ENCODE data around the gene NQO2. TPM values are rescaled to one million over a fixed set of nuclear protein-coding genes. Genes with fewer than 3 reads are reported as not detected.

Gene NQO2
- total and polyA plus RNA-seq, 2 experiments from 2014 or later: 38.7 to 103 TPM

- H3K9me3 ChIP-seq (ENCODE audit: low read depth): no peaks in the 10 kb centered on the region
- peaks cover 19% of the 10 kb centered on the region for H3K4me1 ChIP-seq (ENCODE audit: low read depth)
- H3K27ac ChIP-seq: no peak overlapping the region
- no peaks in the 10 kb centered on the region for H3K36me3 ChIP-seq
- TF ChIP-seq, protein P1, sequence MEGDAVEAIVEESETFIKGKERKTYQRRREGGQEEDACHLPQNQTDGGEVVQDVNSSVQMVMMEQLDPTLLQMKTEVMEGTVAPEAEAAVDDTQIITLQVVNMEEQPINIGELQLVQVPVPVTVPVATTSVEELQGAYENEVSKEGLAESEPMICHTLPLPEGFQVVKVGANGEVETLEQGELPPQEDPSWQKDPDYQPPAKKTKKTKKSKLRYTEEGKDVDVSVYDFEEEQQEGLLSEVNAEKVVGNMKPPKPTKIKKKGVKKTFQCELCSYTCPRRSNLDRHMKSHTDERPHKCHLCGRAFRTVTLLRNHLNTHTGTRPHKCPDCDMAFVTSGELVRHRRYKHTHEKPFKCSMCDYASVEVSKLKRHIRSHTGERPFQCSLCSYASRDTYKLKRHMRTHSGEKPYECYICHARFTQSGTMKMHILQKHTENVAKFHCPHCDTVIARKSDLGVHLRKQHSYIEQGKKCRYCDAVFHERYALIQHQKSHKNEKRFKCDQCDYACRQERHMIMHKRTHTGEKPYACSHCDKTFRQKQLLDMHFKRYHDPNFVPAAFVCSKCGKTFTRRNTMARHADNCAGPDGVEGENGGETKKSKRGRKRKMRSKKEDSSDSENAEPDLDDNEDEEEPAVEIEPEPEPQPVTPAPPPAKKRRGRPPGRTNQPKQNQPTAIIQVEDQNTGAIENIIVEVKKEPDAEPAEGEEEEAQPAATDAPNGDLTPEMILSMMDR (IDR thresholded peaks at IDR 0.05; ENCODE audit: low read depth, low read length): no peak
- H3K27me3 ChIP-seq: no peaks in the 10 kb centered on the region
- DNase-seq (ENCODE audit: low read depth in 1 of 2, low spot score in 1 of 2): no peak
- no peak overlapping the region for H3K4me3 ChIP-seq
Measured at GRCh38 chr6:2976060-2976459, 23.6 kb upstream of the NQO2 start.

DNA sequence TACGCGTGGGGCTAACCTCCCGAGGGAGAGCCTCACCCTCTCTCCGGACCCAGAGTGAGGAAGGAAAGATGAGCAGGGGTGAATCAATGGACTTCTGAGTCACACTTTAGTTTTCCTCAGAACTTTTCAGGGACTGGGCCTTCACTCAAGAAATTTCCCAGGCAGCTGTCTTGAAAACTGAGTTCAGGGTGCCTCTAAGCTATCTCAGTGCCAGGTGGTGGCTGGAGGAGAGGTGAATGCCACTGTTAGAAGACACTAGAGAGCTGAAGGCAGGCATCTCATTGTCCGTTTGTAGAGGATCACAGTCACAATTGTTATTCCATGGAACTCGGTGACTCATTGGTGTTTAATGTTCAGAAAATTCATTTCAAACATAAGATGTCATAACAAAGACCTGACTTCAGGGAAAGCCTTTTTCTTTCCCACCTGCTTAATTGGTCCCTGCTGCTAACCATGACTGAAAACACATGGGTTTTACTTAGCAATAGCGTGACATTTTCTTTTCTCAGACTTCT lies 23.1 kb upstream of the NQO2 start:
- H3K4me3 ChIP-seq: no peak overlapping the region
- no peaks in the 10 kb centered on the region for H3K9me3 ChIP-seq (ENCODE audit: low read depth)
- H3K36me3 ChIP-seq: no peaks in the 10 kb centered on the region
- H3K27ac ChIP-seq: no peak overlapping the region
- no peaks in the 10 kb centered on the region for H3K27me3 ChIP-seq
- peaks cover 19% of the 10 kb centered on the region for H3K4me1 ChIP-seq (ENCODE audit: low read depth)
- DNase-seq (ENCODE audit: low read depth in 1 of 2, low spot score in 1 of 2): peak in 1 of 2 donors; percentile 28
- TF ChIP-seq, protein P1 (IDR thresholded peaks at IDR 0.05; ENCODE audit: low read depth, low read length): no peak

DNA sequence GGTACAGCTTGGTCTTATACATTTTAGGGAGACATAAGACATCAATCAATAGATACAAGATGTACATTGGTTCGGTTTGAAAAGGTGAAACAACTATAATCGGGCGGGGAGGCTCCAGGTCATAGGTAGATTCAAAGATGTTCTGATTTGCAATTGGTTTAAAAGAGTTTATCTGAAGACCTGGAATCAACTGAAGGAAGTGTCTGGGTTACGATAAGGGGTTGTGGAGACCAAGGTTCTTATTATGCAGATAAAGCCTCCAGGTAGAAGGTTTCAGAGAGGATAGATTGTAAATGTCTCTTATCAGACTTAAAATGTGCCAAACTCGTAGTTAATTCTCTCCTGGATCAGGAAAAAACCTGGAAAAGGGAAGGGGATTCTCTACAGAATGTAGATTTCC lies 22.4 kb upstream of the NQO2 start:
- no peak for DNase-seq (ENCODE audit: low read depth in 1 of 2, low spot score in 1 of 2)
- Histone ChIP-seq H3K9me3 (ENCODE audit: low read depth) (no peaks in the 10 kb centered on the region), H3K36me3 (no peaks in the 10 kb centered on the region), H3K4me3 (no peak overlapping the region), H3K27ac (no peak overlapping the region), H3K4me1 (ENCODE audit: low read depth) (peaks cover 13% of the 10 kb centered on the region), H3K27me3 (no peaks in the 10 kb centered on the region)
- TF ChIP-seq, protein P1 (IDR thresholded peaks at IDR 0.05; ENCODE audit: low read depth, low read length): no peak

DNA sequence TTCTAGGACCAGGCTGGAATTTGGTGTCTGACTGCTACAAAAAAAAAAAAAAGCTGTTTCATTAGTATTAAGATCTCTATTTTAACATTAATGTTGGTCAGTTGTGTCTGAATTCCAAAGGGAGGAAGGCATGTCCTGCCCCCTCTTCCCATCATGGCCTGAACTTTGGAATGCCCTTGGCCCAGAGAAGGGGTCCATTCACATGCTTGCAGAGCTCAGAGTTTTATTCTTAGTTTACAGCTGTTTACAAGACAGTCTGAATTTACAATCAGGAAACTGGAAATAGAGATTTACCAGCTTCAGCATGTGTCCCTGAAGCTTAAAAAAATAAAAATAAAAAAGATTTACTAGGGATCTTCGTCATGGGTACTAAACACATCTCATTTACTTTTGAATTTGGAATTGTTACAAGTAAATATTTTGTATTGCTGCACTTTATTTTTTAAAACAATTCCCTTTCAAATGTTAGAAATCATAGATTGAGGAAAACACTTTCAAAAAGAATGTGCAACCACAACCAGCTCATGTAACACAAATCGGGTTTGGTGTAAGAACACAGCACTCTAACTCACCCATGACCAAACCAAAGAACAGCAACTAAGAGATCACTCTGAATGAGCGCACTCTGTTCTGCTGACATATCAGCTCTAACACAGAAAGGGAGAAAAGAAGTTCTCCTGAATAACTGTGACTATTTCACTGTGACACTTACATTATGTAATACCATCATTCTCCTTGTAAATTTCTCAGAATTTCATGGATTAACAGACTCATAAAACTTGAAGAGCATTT lies 21.7 kb upstream of the NQO2 start:
- peaks cover 13% of the 10 kb centered on the region for H3K4me1 ChIP-seq (ENCODE audit: low read depth)
- no peak overlapping the region for H3K27ac ChIP-seq
- H3K36me3 ChIP-seq: no peaks in the 10 kb centered on the region
- H3K9me3 ChIP-seq (ENCODE audit: low read depth): no peaks in the 10 kb centered on the region
- no peaks in the 10 kb centered on the region for H3K27me3 ChIP-seq
- H3K4me3 ChIP-seq: no peak overlapping the region
- DNase-seq (ENCODE audit: low read depth in 1 of 2, low spot score in 1 of 2): no peak
- TF ChIP-seq, protein P1 (IDR thresholded peaks at IDR 0.05; ENCODE audit: low read depth, low read length): no peak

- TF ChIP-seq, protein P1 (IDR thresholded peaks at IDR 0.05; ENCODE audit: low read depth, low read length): no peak
- H3K4me3 ChIP-seq: no peak overlapping the region
- no peaks in the 10 kb centered on the region for H3K9me3 ChIP-seq (ENCODE audit: low read depth)
- H3K27me3 ChIP-seq: no peaks in the 10 kb centered on the region
- no peaks in the 10 kb centered on the region for H3K36me3 ChIP-seq
- H3K27ac ChIP-seq: no peak overlapping the region
- peaks cover 13% of the 10 kb centered on the region for H3K4me1 ChIP-seq (ENCODE audit: low read depth)
- no peak for DNase-seq (ENCODE audit: low read depth in 1 of 2, low spot score in 1 of 2)
Measured at GRCh38 chr6:2978923-2979322, 20.8 kb upstream of the NQO2 start.

Measured in cardiac muscle cell (in vitro differentiated cells and primary cell).